A673 (cell line): Measurements from ENCODE around the gene JMJD7. TPM values are rescaled to one million over a fixed set of nuclear protein-coding genes. Genes with fewer than 3 reads are reported as not detected.

ENCODE experiments used
- BruUV-seq: library from RNA; stranded (reverse); fragments of 400-500 nt; replicated peaks from 2 replicates; lab custom pipeline; 2021; lab: Mats Ljungman, UMichigan
- CTCF ChIA-PET: fragments of 300-600 bp; sonication (Branson Sonifier 250); formaldehyde crosslinking; loops from one replicate; lab custom pipeline; 2022; ENCODE audit warnings: antibody characterized with exemption; lab: Charles Lee
- POLR2A ChIA-PET: fragments of 300-600 bp; sonication (Branson Sonifier 250); formaldehyde crosslinking; loops from one replicate; lab custom pipeline; 2022; ENCODE audit warnings: antibody characterized with exemption; ENCODE audit not compliant: low non-redundant PET; lab: Charles Lee
- DNase-seq: peaks from one replicate; pipeline ENCODE4 v3.0.0-alpha.2; 2015; ENCODE audit warnings: low spot score
- H3K27ac ChIP-seq: fragments of 200-600 bp; sonication (generic); 2 replicates; pipeline ENCODE4 v1.5.1; 2016; ENCODE audit warnings: mixed run types, low read depth, mild to moderate bottlenecking, mixed read lengths, antibody characterized with exemption, low read length; ENCODE audit not compliant: poor library complexity, severe bottlenecking
- H3K27me3 ChIP-seq: fragments of 200-600 bp; sonication (generic); replicated peaks from 2 replicates; pipeline ENCODE4 v1.6.1; 2017; ENCODE audit warnings: mixed run types, low read depth, mild to moderate bottlenecking, mixed read lengths, antibody characterized with exemption, low read length; ENCODE audit not compliant: insufficient read depth, poor library complexity
- H3K36me3 ChIP-seq: fragments of 200-600 bp; sonication (generic); 2 replicates; pipeline ENCODE4 v1.6.1; 2016; ENCODE audit warnings: mixed run types, mild to moderate bottlenecking, mixed read lengths, antibody characterized with exemption, low read length; ENCODE audit not compliant: insufficient read depth, poor library complexity, severe bottlenecking
- H3K4me1 ChIP-seq: fragments of 200-600 bp; sonication (generic); 2 replicates; pipeline ENCODE4 v1.6.1; 2017; ENCODE audit warnings: mixed run types, mild to moderate bottlenecking, mixed read lengths, antibody characterized with exemption, low read length; ENCODE audit not compliant: insufficient read depth, poor library complexity, severe bottlenecking
- H3K4me3 ChIP-seq: fragments of 200-600 bp; sonication (generic); 2 replicates; pipeline ENCODE4 v1.5.1; 2016; ENCODE audit warnings: low read depth, mixed run types, mild to moderate bottlenecking, mixed read lengths, low read length; ENCODE audit not compliant: poor library complexity, severe bottlenecking
- H3K9me3 ChIP-seq: fragments of 200-600 bp; sonication (generic); 2 replicates; pipeline ENCODE4 v1.6.1; 2016; ENCODE audit warnings: mixed run types, low read depth, mild to moderate bottlenecking, mixed read lengths, antibody characterized with exemption, low read length; ENCODE audit not compliant: poor library complexity, severe bottlenecking
- EZH2 ChIP-seq: fragments of 200-600 bp; sonication (generic); IDR thresholded peaks from 2 replicates; pipeline ENCODE4 v1.6.1; 2017; ENCODE audit warnings: borderline replicate concordance, low read depth, mild to moderate bottlenecking, mixed read lengths, antibody characterized with exemption, low read length; ENCODE audit not compliant: poor library complexity, severe bottlenecking
- intact Hi-C: fragments of 100-400 bp; cut with micrococcal nuclease; formaldehyde crosslinking; loops from one replicate; pipeline ENCODE4 v1.10.0; 2022; ENCODE audit not compliant: unreplicated experiment
- total RNA-seq: library from RNA; stranded (reverse); gene quantifications from 2 replicates; pipeline ENCODE4 v1.2.3, GENCODE V29; 2021
- TF ChIP-seq, protein P1 (sequence below): fragments of 300-800, 200-600 bp; sonication (generic); conservative IDR thresholded peaks from 2 replicates; pipeline ENCODE4 v1.5.1; 2017; ENCODE audit warnings: low read depth, mild to moderate bottlenecking, antibody characterized with exemption, low read length, moderate library complexity, mixed read lengths

JMJD7 gene
- total RNA-seq, 1 experiment from 2014 or later, result 18.8 TPM

DNA sequence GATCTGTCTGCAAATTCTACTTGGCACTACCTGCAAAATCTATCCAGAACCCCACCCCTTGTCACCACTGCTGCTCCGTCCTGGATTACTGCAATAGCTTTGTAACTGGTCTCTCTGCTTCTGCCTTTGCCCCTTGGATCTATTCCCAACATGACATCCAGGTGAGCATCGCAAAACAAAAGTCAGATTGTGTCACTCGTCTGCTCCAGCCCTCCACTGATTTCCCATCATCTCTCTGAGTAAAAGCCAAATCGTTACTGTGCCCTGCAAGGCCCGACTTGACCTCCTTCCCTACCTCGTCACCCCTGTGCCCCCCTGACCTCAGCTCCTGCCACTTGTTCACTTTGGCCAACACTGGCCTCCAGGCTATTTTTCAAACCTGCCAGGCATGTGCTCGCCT lies 56.6 kb downstream of the JMJD7 start:
- no peaks in the 10 kb centered on the region for H3K9me3 ChIP-seq
- ChIA-PET CTCF (no interaction called here), POLR2A (no interaction called here)
- H3K36me3 ChIP-seq, result no peaks in the 10 kb centered on the region
- BruUV-seq, result no TSS peak
- H3K27me3 ChIP-seq, result no peaks in the 10 kb centered on the region
- DNase-seq, result no peak
- H3K4me1 ChIP-seq, result no peaks in the 10 kb centered on the region
- TF ChIP-seq, protein P1, sequence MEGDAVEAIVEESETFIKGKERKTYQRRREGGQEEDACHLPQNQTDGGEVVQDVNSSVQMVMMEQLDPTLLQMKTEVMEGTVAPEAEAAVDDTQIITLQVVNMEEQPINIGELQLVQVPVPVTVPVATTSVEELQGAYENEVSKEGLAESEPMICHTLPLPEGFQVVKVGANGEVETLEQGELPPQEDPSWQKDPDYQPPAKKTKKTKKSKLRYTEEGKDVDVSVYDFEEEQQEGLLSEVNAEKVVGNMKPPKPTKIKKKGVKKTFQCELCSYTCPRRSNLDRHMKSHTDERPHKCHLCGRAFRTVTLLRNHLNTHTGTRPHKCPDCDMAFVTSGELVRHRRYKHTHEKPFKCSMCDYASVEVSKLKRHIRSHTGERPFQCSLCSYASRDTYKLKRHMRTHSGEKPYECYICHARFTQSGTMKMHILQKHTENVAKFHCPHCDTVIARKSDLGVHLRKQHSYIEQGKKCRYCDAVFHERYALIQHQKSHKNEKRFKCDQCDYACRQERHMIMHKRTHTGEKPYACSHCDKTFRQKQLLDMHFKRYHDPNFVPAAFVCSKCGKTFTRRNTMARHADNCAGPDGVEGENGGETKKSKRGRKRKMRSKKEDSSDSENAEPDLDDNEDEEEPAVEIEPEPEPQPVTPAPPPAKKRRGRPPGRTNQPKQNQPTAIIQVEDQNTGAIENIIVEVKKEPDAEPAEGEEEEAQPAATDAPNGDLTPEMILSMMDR, result no peak
- TF ChIP-seq EZH2, result no peak
- intact Hi-C loops, result no loop called here
- H3K4me3 ChIP-seq, result no peak overlapping the region
- H3K27ac ChIP-seq, result no peak overlapping the region

DNA sequence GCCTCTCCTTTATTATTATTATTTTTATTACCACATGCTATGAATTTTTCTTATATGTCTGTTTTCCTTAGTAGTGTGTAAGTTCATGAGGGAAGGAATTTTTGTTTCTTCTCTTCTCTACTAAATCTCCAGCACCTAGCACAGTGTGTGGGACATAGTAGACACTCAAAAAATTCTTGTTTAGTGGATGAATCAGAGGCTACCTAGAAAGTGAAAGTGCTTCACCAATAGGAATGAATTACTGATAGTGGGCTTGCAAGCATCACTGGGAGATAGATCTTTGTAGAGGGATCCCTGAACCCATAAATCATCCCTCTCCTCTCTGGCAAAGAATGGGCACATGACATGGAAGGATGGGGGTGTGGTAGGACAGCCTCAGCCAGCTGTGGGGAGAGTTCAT lies 57.4 kb downstream of the JMJD7 start:
- no peak for DNase-seq
- no TSS peak for BruUV-seq
- H3K4me3 ChIP-seq, result no peak overlapping the region

DNA sequence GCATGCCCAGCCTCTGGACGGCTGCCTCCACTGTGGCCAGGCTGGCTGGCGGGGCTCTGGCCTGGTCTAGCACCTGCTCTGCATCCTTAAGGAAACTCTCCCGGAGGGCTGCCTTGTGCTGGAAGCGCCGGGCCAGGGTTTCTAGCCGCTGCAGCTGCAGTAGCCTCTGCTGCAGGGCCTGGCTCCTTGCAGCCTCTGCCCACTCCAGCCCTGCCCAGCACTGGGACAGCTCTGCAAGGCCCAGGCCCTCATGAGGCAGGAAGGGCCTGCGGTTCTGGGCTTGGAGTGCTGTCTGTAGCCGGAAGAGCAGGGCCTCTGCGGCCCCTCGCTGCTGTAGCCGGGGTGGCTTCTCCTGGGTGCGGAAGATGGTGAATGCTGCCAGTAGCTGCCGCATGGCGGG lies 57.9 kb downstream of the JMJD7 start:
- Histone ChIP-seq H3K27me3 (no peaks in the 10 kb centered on the region), H3K36me3 (no peaks in the 10 kb centered on the region), H3K9me3 (no peaks in the 10 kb centered on the region), H3K27ac (no peak overlapping the region), H3K4me3 (no peak overlapping the region), H3K4me1 (no peaks in the 10 kb centered on the region)
- no peak for DNase-seq
- BruUV-seq, result no TSS peak
- intact Hi-C loops, result no loop called here
- no peak for TF ChIP-seq EZH2
- TF ChIP-seq, protein P1, result no peak
- ChIA-PET POLR2A (no interaction called here), CTCF (no interaction called here)

More for the DNA sequence above, 57.4 kb downstream of the JMJD7 start:
- TF ChIP-seq EZH2, result no peak
- TF ChIP-seq, protein P1, result no peak
- no peaks in the 10 kb centered on the region for H3K4me1 ChIP-seq
- H3K27me3 ChIP-seq, result no peaks in the 10 kb centered on the region
- no peaks in the 10 kb centered on the region for H3K9me3 ChIP-seq
- ChIA-PET CTCF (no interaction called here), POLR2A (no interaction called here)
- no peak overlapping the region for H3K27ac ChIP-seq
- no peaks in the 10 kb centered on the region for H3K36me3 ChIP-seq
- intact Hi-C loops, result no loop called here
